Stimulated activated CD4-positive, alpha-beta T cell treated with anti-CD3 and anti-CD28 coated beads, Interleukin-2, amount 100 ng/mL, for 24 hours (primary cell): ENCODE measurements around the gene IRAK2.
A peak's percentile ranks its signal among the peaks of the same experiment; 100 is the strongest.

ENCODE experiments used
- DNase-seq, 2 donors: peaks; one replicate each; pipeline ENCODE4 v3.0.0-alpha.2; 2020

The IRAK2 gene

DNA sequence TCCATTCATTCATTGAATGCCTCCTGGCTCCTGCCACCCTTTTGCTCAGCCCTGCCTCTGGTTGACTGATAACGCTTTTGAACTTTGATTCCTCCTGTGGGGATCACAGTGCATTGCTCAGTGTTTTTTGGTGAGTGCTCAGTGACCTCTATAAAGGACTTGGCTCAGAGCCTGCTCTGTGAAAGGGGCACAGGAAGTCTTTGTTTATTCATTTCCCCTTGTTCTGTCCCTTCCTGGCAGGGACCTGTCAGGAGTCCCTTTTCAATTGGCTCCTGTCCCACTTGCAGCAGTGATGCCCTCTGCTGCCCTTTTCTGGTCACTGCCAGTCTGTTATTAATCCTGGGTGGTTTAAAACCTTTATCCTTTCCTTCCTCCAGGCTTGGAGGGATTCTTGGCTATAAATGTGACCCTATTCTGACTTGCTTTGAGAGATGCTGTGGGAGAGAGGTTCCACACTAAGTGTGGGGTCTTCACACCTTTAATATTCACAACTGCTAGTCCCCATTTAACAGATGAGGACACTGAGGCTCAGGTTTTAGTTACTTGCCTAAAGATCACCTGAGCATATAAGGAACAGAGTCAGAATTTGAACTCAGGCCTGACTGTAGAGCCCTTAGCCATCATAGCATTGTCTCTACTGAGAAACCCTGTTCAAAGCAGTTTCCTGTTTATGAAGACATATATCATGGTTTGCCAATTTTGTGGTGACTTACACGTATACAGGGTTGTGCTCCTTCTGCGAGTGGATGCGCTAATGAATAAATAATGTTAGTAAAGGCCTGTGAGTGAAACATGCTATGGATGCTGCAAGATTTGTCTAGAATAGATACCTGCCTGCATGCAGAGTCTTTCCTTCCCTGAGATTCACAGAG, 60.3 kb downstream of the IRAK2 start:
- DNase-seq = peak; percentile 68 to 73

GRCh38 chr3:10226293-10226692, 61.6 kb downstream of the IRAK2 start:
- DNase-seq = no peak

- DNase-seq = peak; percentile 53 to 59
Observed at GRCh38 chr3:10228248-10228950, 63.7 kb downstream of the IRAK2 start.

DNA sequence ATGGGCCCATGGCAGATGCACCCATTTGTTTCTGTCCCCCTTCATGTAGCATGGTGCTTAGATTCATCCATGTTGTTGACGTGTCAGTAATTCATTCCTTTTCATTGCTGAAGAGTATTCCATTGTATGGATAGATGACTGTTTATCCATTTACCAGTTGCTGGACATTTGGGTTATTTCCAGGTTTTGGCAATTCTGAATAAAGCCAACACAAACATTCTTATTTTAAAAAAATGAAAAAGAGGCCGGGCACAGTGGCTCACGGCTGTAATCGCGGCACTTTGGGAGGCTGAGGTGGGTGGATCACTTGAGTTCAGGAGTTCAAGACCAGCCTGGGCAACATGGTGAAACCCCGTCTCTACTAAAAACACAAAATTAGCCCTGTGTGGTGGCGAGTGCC, 64.9 kb downstream of the IRAK2 start:
- no peak for DNase-seq

DNA sequence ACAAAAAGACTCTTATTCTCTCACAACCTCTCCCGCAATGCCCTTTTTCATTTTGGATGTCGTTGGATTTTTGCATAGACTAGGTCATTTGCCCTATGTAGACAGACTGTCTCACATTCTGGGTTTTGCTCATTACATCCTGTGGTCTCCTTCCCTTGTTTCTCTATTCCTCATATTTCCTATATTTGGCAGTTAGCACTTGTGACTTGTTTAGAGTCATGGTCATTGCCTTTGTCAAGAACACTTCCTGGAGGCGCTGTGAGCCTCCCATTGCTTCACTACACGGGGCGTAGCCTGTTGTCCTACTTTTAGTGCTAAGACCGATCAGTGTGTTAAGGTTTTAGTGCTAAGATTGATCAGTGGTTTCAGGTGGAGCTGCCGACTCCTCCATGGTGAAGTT, 67.4 kb downstream of the IRAK2 start:
- DNase-seq = no peak

- no peak for DNase-seq
Observed at GRCh38 chr3:10233988-10234387, 69.3 kb downstream of the IRAK2 start.

- no peak for DNase-seq
Observed at GRCh38 chr3:10234526-10235230, 70.0 kb downstream of the IRAK2 start.

DNA sequence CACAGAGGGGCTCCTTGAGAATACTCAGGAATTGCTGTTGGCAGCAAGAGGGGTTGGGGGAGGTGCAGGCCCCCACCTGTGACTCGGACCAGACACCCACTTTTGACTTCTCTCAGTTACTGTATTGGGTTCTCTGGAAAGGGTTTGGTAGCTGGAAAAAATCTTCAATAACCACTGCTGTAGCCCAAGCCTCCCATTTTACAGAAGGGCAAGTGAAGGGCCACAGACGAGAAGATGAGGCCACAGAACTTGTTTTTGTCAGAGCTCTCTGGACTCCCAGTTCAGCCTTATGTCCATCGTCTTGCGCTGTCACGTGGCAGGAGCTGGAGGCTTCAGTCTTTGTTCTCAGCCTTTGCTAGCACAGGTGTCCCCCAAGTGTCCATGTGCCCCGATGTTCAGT, 70.8 kb downstream of the IRAK2 start:
- DNase-seq = no peak

GRCh38 chr3:10238345-10239183, 73.8 kb downstream of the IRAK2 start:
- peak; percentile 31 to 32 for DNase-seq

GRCh38 chr3:10240799-10241198, 76.1 kb downstream of the IRAK2 start:
- no peak for DNase-seq

GRCh38 chr3:10242182-10243065, 77.7 kb downstream of the IRAK2 start:
- DNase-seq = peak; percentile 72 to 76

GRCh38 chr3:10244009-10244408, 79.3 kb downstream of the IRAK2 start:
- no peak for DNase-seq

DNA sequence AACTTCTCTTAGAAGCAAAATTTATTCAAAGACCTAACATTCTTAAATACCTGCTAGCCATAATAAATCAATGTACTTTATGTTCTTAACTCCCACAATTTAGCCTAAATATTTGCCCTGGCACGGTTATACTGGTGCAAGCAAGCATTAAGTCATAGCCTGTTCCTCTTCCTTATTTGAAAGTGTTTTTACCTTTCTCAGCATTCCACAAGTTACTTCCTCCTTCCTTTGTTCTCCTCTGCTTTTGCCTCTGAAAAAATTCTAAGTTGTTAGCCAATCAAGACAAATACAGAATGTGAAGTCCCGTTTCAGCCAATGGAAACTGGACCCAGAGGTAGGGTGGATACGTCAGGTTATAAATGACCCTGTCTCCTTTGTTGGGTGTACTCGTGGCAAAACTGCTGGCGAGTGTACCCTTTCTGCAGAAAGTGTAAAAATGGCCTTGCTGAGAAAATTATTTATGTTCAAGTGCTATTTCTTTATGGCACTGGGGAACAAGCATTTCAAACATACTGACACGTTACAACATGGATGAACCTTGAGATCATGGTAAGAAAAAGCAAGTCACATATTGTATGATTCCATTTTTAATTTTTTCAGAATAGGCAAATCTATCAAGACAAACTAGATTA, 80.5 kb downstream of the IRAK2 start:
- no peak for DNase-seq

- DNase-seq = no peak
Observed at GRCh38 chr3:10247679-10248183, 83.0 kb downstream of the IRAK2 start.

DNA sequence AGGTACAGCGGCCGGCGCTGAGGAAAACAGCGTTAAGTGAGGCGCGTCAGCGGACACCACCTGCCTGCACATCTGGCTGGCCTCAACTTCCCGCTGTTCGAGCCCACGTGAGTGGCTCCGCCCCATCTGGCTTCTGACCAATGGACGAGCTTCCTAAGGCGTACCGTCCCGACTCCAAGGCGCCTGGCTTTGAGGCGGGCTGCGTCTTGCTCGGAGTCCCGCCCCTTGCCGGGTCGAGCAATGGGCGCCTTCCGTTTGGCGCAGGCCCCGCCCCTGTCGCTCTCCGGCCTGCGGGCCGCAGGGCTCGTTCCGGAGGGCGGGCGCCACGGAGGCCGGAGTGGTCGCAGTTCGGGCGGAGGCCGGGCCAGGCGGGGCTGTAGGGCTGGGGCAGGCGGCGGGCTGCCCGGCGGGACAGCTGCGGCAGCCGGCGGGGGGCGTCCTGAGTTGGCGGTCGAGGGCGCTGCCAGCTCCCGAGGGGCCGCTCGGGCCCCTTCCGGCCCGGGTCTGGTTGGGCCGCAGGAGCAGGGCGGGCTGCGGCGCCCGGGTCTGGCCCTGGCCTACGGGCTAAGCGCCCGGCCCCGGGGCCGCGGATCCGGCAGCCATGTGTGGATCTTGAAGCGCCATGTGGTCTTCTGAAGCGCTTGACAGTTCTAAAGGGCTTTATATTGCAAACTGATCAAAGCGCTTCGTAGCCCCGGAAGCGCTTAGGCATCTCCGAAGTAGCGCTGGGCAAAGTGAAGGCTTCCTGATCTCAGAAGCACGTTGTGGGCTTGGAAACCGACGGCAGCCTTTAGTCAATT, 83.7 kb downstream of the IRAK2 start, which contains the start of gene TATDN2:
Gene TATDN2, plus strand, starts transcription at position 276 of the 800 bp plus-strand sequence. CDS start 742 bp downstream, outside the sequence.
- peak; percentile 93 to 95 for DNase-seq

DNA sequence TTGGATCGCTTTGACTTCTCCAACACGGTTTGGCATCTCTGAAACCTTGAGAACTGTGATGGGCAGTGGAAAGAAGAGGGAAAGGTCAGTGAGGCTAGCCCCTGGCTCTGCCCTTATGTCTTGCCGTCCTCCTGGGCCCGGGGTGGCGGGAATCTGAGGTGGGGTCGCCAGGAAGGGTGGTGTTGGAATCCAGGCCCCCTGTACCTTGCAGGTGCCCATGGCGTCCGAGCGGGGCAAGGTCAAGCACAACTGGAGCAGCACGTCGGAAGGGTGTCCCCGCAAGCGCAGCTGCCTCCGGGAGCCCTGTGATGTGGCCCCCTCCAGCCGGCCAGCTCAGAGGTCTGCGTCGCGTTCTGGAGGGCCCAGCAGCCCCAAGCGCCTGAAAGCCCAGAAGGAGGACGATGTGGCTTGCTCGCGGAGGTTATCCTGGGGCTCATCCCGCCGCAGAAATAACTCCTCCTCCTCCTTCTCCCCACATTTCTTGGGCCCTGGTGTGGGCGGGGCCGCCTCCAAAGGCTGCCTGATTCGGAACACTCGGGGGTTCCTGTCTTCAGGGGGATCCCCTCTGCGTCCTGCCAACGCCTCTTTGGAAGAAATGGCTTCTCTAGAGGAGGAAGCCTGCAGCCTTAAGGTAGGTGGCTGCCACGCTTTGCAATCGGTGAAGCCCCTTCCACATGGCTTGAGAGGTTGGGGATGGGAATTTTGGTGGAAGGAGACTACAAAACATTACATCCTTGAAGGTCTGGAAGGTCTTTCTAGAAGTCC, 84.4 kb downstream of the IRAK2 start:
- peak; percentile 66 to 81 for DNase-seq

- no peak for DNase-seq
Observed at GRCh38 chr3:10249833-10250232, 85.1 kb downstream of the IRAK2 start.

DNA sequence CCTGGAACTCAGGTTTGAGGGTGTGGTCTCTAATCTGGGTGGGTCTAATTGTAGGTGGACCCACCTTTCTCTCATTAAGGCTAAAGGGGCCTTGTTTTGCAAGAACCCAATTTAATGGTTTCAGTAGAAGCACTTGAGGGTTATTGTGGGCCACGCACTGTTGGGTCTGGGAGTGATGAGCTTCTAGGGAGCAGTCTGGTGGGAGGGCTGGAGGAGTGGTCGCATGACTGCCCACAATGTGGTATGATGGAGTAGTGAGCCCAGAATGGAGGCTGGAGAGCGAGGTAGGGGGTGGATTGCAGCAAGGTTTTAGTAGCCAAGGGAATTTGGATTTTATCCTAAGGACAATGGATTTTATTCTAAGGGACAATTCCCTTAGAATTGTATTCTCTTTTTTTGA, 86.3 kb downstream of the IRAK2 start:
- no peak for DNase-seq

DNA sequence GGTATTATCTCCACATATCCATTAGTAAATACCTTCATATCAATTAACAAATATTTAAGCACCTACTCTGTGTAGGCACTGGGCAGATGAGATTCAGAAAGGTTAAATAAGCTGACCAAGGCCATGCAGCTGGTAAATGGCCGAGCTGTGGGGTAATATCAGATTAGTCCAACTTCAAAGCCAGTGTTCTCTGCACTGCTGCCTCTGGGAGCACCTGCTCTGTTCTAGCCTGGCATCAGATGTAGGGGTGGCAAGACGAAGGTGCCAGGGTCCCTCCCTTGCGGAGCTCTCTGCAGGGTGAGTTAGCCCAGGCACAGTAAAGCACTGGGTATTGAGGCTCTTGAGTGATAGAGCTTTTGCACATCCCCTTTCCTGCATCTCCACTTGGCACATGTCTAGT, 89.0 kb downstream of the IRAK2 start:
- no peak for DNase-seq
